ENCODE results near the gene WRNIP1. TPM values are rescaled to one million over a fixed set of nuclear protein-coding genes. Genes with fewer than 3 reads are reported as not detected.

The WRNIP1 gene
- total and polyA plus RNA-seq, 2 of the 13 experiments (the other 11 are each of a cell fraction or from before 2014, with no cell fraction given), result 77.7 to 90.3 TPM

DNA sequence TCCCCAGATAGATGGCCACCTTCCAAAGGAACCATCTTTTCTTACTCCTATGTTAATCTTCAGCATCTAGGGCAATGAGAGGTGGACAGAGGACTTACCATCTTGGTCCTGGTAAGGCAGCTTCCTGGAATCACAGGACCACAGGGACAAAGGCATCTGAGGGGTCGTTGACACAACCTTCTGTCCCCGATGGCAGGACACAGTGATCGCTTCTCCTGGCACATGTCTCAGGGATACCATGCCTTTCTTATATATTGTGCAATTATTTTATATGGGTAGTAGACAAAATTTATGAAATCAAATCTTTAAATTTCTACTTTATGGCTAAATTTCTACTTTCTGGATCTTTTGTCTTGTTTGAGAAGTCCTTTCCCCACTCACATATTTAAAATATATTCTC is 56.4 kb downstream of the WRNIP1 start (continued):
- TF ChIP-seq, protein P1, sequence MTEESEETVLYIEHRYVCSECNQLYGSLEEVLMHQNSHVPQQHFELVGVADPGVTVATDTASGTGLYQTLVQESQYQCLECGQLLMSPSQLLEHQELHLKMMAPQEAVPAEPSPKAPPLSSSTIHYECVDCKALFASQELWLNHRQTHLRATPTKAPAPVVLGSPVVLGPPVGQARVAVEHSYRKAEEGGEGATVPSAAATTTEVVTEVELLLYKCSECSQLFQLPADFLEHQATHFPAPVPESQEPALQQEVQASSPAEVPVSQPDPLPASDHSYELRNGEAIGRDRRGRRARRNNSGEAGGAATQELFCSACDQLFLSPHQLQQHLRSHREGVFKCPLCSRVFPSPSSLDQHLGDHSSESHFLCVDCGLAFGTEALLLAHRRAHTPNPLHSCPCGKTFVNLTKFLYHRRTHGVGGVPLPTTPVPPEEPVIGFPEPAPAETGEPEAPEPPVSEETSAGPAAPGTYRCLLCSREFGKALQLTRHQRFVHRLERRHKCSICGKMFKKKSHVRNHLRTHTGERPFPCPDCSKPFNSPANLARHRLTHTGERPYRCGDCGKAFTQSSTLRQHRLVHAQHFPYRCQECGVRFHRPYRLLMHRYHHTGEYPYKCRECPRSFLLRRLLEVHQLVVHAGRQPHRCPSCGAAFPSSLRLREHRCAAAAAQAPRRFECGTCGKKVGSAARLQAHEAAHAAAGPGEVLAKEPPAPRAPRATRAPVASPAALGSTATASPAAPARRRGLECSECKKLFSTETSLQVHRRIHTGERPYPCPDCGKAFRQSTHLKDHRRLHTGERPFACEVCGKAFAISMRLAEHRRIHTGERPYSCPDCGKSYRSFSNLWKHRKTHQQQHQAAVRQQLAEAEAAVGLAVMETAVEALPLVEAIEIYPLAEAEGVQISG (CRISPR knock-in tag; IDR thresholded peaks at IDR 0.05), result no peak
- TF ChIP-seq ZNF678 (CRISPR knock-in tag; IDR thresholded peaks at IDR 0.05), result no peak
- TF ChIP-seq, protein P2, sequence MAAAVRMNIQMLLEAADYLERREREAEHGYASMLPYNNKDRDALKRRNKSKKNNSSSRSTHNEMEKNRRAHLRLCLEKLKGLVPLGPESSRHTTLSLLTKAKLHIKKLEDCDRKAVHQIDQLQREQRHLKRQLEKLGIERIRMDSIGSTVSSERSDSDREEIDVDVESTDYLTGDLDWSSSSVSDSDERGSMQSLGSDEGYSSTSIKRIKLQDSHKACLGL (CRISPR knock-in tag; IDR thresholded peaks at IDR 0.05), result no peak

DNA sequence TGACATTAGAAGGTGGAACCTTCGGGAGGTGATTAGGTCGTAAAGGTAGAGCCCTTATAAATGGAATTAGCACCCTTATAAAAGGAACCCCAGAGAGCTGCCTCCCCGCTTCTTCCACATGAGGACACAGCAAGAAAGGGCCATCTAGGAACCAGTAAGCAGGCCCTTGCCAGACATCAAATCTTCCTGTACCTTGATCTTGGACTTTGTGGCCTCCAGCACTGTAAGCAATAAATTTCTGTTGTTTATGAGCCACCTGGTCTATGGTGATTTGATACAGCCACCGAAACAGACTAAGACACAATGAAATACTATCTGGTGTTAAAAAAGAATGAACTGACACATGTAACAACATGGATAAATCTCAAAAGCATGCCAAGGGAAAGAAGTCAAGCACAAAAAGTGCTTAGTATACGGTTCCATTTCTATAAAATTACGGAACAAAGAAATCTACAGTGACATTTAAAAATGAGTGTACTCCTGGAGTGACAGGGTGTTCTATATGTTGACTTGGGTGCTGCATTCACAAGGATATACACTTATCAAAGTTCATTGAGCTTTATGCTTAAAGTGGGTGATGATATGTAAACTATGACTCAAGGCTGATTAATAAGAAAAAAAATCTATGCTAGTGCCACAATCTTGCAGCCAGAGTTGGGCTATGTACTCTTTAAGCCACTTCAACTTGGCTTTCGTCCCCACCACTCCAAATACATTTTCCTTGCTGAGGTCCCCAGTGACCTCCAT is 58.1 kb downstream of the WRNIP1 start:
- no peak overlapping the region for H3K9ac ChIP-seq (ENCODE audit: insufficient read depth, low read depth, low read length)
- intact Hi-C loops (cut with micrococcal nuclease; ENCODE audit: unreplicated experiment), result no loop called here
- no TSS peak for BruUV-seq (replicated peaks)
- POLR2A ChIA-PET, result interaction anchor here (1.1 kb wide), 1 partner anchor 18 kb away, joined by 5 read pairs; the partner anchor contains the start of gene SERPINB1
- H3K79me2 ChIP-seq (ENCODE audit: insufficient read depth, low read length), result no peaks in the 10 kb centered on the region
- 92% methylated on average over 7 of the region's 7 CpGs for WGBS (ENCODE audit: low lambda C conversion rate)
- DNase-seq (ENCODE audit: low spot score) (no peak), FAIRE-seq (no peak), ATAC-seq (no peak)
- no peaks in the 10 kb centered on the region for H3K36me3 ChIP-seq (replicated peaks in 1 of 2; ENCODE audit: control insufficient read depth in 1 of 2, insufficient read depth in 2 of 2, low read length in 2 of 2)
- no peak overlapping the region for H3K27ac ChIP-seq (ENCODE audit: extremely low read length, insufficient read depth, low read length)
- no peaks in the 10 kb centered on the region for H3K27me3 ChIP-seq (ENCODE audit: control insufficient read depth in 1 of 2, insufficient read depth in 2 of 2, low read length in 2 of 2)
- H3K9me3 ChIP-seq (ENCODE audit: low read length), result no peaks in the 10 kb centered on the region
- no peak overlapping the region for H3K4me3 ChIP-seq (replicated peaks in 1 of 3; ENCODE audit: insufficient read depth in 1 of 3, low read depth in 2 of 3, low read length in 3 of 3)
- no peak overlapping the region for H2AFZ ChIP-seq (ENCODE audit: low read length)
- H3K4me2 ChIP-seq (ENCODE audit: low read depth, low read length), result no peak overlapping the region
- CTCF ChIA-PET (ENCODE audit: low intra/inter-chr PET ratio, low total read pairs), result no interaction called here
- H3K4me1 ChIP-seq (ENCODE audit: insufficient read depth, low read length), result peaks cover 30% of the 10 kb centered on the region
- in situ Hi-C loops (cut with HindIII; ENCODE audit: extremely low pct_ligation_motif_present, low pct_unique_long_range_greater_than_20kb), result no loop called here
- H4K20me1 ChIP-seq (ENCODE audit: insufficient read depth, low read length), result no peaks in the 10 kb centered on the region
- TF ChIP-seq HNRNPLL (IDR thresholded peaks at IDR 0.05; ENCODE audit: low read depth, low read length, poor library complexity, severe bottlenecking) (no peak), GATA4 (IDR thresholded peaks at IDR 0.05; ENCODE audit: borderline replicate concordance, low read depth) (no peak), HIC2 (CRISPR knock-in tag; IDR thresholded peaks at IDR 0.05; ENCODE audit: low read depth) (no peak), NFKB2 (CRISPR knock-in tag; IDR thresholded peaks at IDR 0.05; ENCODE audit: borderline replicate concordance) (no peak), RFX3 (CRISPR knock-in tag; IDR thresholded peaks at IDR 0.05) (no peak), NR2F2 (IDR thresholded peaks at IDR 0.05; ENCODE audit: borderline replicate concordance, low read depth) (no peak), NR0B2 (CRISPR knock-in tag; IDR thresholded peaks at IDR 0.05) (no peak), RCOR2 (CRISPR knock-in tag; IDR thresholded peaks at IDR 0.05) (no peak), ZFP82 (CRISPR knock-in tag; IDR thresholded peaks at IDR 0.05; ENCODE audit: borderline replicate concordance) (no peak), ZNF337 (CRISPR knock-in tag; IDR thresholded peaks at IDR 0.05; ENCODE audit: borderline replicate concordance, low read depth) (no peak), TOE1 (CRISPR knock-in tag; IDR thresholded peaks at IDR 0.05) (no peak)
- TF ChIP-seq, protein P3, sequence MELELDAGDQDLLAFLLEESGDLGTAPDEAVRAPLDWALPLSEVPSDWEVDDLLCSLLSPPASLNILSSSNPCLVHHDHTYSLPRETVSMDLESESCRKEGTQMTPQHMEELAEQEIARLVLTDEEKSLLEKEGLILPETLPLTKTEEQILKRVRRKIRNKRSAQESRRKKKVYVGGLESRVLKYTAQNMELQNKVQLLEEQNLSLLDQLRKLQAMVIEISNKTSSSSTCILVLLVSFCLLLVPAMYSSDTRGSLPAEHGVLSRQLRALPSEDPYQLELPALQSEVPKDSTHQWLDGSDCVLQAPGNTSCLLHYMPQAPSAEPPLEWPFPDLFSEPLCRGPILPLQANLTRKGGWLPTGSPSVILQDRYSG (CRISPR knock-in tag; IDR thresholded peaks at IDR 0.05), result no peak
- TF ChIP-seq, protein P4, sequence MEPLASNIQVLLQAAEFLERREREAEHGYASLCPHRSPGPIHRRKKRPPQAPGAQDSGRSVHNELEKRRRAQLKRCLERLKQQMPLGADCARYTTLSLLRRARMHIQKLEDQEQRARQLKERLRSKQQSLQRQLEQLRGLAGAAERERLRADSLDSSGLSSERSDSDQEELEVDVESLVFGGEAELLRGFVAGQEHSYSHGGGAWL (CRISPR knock-in tag; IDR thresholded peaks at IDR 0.05), result no peak

Measured in HepG2 (cell line).